CD4-positive, alpha-beta T cell treated with Interferon gamma for 1 hour (primary cell): ENCODE results near the gene PRKX.
"Not testable (repeated sequence)": the region's sequence is repeated elsewhere in the genome, so short reads cannot be mapped to it uniquely, and the experiment has no call there.

ENCODE experiments used
- DNase-seq: peaks from one replicate; pipeline ENCODE4 v3.0.0-alpha.2; 2020

Gene PRKX

DNA sequence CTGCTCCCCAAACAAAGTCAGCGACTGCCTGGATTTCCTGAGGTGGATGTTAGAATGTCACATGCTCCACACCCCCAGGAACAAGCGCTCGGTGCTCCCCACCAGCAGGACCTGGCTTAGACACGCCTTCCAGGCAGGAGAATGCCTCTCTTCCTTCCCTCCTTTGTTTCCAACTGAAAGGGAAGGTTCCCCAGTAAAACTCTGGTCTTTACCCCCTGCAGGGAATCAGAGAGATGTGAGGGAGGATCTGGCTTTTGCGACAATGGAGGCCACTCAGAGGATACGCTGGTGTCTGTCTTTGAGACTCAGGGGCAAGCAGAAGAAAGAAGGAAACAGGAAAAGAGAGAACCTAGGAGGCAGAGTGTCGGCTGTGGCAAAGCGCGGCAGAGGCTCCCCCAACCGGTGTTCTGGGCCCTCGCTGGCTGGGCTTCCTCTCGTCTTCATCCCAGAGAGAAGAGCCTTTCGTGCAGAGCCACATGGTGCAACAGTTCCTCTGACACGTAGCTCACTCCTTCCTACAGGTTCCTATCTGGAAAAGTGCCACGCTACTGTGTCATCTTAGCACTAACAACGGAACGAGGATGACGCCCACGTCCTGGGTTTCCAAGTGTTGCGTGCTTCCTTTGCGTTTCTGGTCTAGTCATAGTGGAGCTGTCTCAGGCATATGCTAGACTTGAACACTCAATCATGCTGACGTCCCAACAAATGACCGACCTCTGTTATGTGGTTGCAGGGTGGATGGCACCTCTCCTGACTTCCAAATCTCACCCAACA, 73.4 kb downstream of the PRKX start:
- DNase-seq = not testable (repeated sequence)

DNA sequence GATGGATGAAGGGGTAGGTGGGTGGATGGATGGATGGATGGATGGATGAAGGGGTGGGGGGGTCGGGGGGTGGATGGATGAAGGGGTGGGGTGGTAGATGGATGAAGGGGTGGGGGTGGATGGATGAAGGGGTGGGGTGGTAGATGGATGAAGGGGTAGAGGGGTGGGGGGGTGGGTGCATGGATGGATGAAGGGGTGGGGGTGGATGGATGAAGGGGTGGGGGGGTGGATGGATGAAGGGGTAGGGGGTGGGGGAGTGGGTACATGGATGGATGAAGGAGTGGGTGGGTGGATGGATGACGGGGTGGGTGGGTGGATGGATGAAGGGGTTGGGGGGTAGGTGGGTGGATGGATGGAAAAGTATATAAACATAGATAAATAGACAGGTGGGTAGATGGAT, 74.2 kb downstream of the PRKX start:
- DNase-seq = no peak

DNA sequence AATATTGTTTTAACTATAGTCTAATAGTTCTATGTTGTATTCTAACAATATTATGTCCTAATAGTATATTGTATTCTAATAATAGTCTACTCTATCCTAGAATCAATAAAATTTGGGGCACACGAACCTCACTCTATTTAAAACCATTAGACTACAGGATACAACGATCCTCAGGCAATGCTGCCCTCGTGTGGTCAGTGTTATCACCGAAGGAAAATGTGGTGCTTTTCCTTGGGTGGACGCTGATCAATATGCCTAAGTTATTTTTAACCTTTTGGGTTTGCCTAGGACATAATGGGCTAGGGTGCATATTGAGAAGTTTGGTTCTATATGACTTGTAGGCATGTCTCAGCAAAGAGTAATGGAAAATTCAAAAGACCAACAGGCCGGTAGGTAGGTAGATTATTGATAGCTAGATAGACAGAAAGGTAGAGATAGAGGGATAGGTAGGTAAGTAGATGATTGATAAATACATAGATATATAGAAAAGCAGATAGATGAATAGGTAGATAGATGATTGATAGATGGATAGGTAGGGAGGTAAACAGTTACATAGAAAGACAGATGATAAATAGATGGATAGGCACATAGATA, 75.1 kb downstream of the PRKX start:
- DNase-seq = no peak

DNA sequence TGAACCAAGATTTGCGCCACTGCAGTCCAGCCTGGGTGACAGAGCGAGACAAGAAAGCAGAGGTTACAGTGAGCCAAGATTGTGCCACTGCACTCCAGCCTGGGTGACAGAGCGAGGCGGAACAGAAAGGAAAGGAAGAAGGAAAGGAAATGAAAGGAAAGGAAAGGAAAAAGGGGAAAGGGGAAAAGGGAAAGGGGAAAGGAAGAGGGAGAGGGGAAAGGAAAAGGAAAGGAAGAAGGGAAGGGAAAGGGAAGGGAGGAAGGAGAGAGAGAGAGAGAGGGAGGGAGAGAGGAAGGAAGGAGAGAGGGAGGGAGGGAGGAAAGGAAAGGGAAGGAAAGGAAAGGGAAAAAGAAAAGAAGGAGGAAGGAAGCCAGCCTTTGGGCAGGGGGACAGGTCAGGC, 76.6 kb downstream of the PRKX start:
- no peak for DNase-seq

DNA sequence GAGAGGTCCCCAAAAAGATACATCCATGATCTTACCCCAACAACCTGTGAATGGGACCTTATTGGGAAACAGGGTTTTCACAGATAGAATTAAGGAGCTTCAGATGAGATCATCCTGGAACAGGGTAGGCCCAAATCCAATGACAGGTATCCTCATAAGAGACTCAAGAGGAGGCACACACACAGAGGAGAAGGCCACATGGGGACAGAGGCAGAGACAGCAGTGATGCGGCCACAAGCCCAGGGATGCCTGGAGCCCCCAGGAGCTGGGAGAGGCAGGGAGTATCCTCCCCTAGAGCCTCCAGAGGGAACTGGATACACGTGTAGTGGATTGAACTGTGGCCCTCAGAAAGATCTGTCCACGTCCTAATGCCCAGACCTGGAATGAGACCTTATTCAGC, 82.3 kb downstream of the PRKX start:
- DNase-seq = no peak

DNA sequence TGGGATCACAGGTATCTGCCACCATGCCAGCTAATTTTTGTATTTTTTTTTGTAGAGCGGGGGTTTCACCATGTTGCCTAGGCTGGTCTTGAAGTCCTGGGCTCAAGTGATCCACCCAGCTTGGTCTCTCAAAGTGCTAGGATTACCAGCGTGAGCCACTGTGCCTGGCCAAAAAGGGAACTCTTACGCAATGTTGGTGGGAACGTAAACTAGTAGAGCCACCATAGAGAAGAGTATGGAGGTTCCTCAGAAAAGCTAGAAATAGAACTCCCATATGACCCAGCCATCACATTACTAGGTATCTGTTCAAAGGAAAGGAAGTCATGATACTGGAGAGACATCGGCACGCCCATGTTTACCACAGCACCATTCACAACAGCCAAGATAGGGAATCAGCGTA, 85.9 kb downstream of the PRKX start:
- DNase-seq = no peak

DNA sequence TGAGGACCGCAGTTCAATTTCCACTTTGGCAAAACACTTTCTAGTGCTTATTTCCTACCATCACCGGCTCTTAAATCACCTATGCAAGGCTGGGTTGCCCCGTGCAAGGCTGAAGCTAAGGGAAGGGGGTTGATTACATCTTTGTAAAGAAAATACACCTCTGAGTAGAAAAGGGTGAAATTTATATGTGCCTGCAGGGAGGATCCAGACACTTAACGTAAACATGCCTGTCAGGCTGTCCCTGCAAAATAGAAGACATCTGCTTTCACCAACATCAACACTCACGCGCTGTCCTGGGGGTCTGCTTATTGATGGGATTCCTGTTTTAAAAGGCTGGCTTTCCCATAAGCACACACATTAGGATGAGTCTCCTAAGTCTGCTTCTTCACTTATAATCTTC, 92.0 kb downstream of the PRKX start:
- DNase-seq = no peak

DNA sequence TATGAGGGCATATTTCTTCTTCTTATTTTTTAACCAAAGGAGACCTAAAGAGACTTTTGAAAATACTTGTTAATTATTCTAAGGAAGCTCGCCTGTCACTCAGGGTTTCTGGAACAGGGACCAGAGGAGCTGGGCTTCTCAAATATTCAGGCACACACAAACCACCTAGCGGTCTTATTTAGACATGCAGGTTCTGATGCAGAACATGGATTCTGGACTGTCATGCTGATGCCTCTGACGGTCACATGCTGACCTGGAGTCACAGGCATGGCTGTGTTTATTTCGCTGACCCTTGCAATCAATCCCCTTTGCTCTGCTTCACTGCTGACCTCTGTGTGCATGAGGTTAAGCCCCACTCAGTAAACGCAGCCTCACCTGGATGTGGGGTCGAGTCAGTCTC, 101.7 kb downstream of the PRKX start:
- not testable (repeated sequence) for DNase-seq

DNA sequence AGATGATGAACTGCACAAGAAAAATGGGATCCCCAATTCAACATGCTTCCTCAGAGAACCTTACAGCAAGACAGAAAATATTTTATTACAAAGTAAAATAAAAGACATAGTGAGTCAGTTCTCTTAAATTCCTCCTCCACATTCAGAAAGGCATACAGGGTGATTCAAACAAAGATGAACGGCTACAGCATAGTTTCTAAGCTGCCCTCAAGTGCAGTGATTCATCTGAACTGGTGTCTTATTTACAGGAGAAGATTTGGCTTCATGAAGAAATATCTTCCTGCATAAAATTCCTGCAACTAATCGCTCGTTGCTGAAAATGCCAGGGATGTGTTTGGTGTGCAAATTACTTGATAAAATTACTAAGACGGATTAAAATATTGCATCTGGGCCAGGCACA, 103.6 kb downstream of the PRKX start:
- no peak for DNase-seq

DNA sequence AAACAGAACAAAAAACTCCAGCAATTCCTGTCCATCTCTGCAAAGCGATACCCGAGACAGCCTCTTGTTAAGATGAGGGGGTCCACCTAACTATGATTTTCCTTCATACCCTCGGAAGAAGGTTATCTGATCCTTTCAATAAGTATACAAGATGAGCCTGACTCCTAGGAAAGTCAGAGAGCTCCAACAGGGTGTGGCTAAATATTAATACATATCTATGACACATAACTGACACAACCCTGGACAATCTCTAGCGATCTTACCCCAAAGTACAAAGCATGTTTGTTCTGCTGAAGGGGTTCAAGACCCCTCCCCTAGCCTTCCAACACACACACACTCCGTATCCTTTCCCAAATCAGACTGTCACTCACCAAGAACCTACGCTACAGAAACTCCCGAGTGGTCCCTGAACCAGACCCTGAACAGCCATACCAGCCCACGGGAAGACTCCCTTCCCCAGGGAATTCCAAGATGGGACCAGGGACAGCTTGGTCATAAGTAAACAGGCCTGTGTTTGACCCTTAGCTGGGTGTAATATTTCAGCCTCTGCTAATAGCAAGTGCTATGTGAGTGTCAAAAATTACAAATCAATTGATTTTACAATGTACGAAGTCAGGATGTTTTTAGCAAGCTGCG, 110.3 kb downstream of the PRKX start:
- DNase-seq = no peak

DNA sequence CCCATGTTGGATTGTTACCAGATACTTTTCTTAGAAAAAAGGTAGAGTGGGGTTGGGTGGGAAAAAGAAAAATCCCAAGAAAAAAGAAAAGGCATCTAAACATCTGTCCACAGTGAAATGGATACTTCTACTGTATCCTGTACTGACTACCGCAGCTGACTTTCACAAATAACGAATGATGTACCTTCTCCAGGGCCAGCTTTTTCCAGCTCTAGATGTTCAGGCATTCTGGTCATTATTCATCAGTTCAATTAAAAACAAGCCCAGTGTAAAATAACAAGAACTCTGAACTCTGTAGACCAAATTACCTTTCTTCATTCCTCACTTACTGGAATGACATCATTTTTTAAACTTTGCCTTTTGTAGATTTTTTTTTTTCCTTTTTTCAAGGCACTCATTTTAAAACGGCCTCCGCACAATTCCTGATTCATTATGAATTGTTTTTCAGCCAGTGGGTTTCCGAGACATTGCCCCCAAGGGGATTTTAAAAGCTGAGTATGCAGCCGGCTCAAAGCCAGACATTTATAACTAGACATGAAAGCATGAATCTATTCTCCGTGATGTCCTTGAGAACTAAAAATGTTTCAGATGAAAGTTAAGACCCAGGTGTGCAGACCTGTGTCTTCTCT, 113.5 kb downstream of the PRKX start:
- no peak for DNase-seq

DNA sequence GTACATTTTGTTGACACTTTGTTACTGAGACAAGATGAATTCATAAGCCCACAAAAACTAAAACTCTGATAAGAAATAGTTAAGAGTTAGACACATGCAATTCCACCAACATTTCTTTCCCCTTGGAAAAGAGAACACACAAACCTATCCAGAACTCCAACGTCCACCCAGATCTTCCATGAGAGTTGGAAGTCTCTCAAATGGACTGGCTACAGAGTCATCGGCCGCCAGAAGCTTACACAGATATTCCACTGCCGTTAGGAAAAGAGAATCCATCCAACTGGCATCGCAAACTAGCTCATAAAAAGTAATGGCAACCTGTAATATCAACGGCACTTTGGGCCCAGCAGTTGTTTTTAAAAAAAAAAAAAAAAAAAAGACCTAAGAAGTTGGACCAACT, 114.7 kb downstream of the PRKX start:
- no peak for DNase-seq

DNA sequence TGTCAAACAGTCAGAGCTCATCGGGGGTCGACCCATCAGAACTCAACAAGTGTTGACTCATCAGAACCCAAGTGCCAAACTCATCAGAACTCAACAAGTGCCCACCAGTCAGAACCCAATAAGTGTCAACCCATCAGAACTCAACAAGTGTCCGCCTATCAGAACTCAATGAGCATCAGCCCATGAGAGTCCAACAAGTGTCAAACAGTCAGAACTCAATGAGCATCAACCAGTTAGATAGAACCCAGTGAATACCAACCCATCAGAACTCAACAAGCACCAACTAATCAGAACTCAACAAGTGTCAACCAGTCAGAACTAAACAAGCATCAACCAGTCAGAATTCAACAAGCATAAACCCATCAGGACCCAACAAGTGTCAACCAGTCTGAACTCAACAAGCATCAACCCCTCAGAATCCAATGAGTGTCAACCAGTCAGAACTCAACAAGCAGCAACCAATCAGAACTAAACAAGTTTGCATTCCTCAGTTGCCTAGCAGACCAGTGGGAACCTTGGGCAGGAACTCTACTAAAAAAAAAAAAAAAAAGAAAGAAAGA, 115.3 kb downstream of the PRKX start:
- no peak for DNase-seq

DNA sequence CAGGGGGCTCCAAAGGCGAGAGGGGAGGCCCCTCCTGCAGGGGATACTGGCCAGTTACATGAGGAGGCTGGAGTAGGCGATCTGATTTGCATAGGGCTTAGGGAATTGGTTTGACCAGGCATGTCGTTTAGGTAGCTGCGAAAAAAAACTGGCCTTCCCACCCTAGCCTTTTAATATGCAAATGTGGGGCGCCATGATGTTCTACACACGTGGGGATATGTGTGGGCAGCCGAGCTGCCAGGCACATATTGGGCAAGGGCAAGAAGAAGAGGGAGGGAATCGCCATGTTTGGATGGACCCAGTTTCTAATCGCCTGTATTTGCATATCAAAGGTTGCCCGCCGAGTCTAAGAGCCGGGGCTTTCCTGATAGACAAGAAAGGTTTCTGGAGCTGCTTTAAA, 121.3 kb downstream of the PRKX start:
- DNase-seq = no peak

DNA sequence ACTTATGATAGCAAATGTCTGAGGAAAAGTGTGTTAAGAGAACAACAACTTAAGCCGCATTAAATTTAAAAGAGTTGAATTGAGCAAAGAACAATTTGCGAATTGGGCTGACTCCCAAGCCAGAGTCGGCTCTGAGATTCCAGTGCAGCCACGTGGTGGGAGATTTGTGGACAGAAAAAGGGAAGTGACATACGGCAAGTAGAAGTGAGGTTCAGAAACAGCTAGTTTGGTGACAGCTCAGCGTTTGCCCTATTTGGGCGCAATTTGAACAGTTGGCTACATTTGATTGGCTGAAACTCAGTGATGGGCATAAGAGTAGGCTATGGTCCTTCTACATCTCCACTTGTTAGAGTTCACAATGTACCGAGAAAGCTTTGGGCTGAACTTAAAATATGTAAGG, 124.0 kb downstream of the PRKX start:
- DNase-seq = no peak

DNA sequence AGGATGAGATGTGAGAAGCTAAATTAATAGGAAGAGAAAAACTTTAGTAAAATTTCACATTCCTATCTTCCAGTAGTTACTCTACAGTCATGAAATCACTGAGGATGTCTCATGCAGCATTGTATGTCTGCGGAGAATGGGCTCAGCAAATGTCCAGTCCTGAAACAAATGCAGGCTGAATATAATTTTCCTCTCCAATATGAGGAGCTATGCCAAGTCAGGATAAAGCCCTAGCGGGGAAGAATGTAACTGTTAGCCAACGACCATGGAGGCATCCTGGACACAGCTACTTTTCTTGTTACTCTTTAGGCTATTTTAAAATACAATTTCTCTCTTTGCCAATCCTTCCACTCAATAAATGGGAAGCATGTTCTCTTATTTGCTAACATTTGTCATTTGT, 127.7 kb downstream of the PRKX start:
- no peak for DNase-seq

DNA sequence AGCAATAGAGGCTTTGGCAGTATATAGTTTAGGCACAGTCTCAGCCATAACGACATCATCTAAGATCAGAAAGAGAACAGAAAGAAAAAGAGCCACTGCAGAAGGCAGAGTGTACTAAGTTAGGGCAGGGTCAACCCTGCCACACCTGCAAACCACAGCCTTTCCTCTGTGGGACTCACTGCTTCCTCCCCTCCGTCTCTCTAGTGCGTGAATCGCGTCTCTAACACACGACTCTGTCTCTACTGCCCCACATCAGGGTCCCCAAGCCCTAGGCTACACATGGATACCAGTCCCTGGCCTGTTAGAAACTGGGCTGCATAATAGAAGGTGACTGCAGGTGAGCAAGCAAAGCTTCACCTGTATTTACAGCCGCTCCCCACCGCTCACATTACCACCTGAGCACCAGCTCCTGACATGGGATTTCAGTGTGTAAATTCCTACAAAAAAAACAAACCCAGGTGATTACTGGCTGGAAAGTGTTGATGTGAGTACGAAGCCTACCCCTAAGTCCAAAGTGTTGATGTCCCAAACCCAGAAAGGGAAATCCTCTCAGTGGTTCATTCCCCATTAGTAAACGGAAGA, 128.9 kb downstream of the PRKX start:
- DNase-seq = no peak

DNA sequence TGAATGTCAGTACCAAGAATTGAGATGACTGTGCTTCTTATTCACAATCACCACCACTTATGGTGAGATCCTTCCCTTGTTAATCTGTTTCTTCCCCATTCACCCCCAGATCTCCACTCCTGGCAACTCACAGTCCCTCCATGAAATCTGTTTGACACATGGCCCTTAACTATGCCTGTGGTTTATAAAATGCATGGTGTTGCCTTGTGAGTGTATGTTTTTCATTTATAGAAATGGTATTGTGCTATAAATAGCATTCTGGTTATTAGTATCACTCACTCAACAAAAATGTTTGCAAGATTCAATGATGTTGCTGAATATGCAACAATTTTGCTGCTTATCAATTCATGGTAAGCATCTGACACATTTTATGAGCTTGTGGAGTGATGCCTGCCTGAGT, 131.0 kb downstream of the PRKX start:
- DNase-seq = no peak

DNA sequence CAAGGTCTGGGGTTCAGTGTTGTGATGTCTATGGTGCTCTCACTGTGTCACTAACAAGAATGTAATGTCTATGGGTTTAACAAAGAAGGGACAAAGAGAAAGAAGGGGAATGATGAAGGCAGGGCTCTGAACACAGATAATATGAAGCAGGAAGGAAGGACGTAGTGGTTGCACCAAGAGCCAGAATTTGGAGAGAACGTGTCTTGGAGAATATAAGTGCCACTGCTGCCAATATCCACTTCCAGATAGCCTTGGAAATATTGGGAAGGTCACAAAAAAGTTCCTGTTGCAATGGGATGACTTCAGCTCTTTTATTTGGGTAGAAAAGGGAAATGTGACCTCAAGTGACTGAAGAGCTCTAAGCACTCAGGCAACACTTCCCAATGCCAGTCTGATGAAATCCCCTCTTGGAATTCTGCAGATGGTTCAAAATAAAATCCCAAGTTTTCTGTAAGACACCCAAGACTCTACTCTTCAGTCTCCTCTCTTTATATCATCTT, 131.8 kb downstream of the PRKX start:
- DNase-seq = no peak

DNA sequence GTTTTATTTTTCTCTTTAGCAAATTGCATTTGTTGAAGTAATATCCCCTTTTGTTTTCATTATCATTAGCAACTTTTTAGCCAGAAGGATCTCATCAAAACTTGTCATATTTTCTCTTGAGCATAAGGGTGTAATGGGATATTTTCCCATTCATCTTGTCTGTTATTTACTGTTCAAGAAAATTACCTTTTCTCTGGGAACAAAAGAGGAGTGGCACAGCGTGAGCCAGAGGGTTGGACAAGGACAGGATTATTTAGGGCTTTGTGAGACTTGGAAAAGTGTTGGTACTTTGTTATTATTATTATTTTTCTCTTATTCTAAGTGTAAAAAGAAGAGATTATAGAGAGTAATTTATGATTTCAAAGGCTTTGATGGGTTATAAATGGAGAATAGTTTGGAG, 135.9 kb downstream of the PRKX start:
- no peak for DNase-seq

DNA sequence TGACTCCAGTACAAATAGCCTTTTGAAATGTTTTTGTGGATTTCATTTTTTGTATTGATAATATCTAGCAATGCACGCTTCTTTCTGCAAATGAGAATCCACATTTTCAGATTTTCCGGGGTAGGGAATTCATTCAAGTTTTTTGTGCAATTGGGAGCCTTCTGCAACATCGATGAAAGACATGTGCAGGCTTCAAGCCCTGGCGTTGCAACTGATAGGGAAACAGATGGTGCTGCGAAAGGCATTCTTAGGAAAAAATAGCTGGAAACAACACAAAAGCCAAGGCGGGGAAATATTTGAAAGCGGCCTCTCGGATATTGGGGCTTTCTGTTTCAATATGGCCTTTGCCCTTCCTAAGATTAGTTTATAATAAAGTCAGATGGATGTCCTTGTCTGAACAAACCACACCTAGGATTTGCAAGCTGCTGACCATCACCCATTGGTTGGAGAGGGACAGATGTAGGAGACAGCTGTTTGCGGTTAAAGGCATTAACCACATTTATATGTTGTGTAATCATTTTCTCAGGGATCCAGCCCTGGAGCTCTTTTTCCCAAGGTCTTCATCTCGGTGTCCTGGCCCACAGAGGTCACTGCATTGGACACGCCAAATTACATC, 136.5 kb downstream of the PRKX start:
- no peak for DNase-seq

DNA sequence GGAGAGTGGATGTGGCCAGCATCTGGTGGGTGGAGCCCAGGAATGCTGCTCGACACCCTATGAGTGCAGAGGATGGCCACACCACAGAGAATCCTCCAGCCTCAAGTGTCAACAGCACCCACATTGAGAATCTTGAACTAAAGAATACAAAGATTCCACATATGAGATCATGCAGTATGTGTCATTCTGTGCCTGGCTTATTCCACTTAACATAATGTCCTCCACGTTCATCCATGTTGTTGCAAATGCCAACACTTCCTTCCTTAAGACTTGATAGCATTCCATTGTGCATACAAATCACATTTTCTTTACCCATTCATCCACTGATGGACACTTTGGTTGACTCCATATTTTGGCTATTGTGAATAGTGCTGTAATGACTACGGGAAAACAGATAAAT, 145.8 kb downstream of the PRKX start:
- no peak for DNase-seq

DNA sequence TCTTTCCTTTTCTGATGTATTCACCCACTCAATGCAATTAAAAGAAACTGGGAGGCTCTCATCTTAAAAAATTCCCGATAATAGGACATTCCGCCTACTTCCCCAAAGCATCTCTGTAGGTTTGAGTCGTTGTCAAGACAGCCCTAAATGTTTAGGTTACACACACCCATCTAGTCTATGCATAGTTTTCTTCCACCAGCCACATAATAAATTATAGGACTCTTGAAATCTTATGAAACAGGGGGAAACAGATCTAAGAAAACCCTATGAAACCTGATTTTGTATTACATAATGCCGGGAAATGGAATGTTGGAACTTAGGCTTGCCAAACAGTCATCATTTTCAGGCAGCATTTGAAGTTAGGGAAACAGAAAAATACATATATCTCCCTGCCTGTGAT, 150.0 kb downstream of the PRKX start:
- no peak for DNase-seq
